ENCODE measurements around the gene PAWR. TPM values are rescaled to one million over a fixed set of nuclear protein-coding genes. Genes with fewer than 3 reads are reported as not detected.
A peak's percentile ranks its signal among the peaks of the same experiment; 100 is the strongest.

Gene PAWR
- total RNA-seq, 1 donor from 2014 or later = 92.0 TPM

DNA sequence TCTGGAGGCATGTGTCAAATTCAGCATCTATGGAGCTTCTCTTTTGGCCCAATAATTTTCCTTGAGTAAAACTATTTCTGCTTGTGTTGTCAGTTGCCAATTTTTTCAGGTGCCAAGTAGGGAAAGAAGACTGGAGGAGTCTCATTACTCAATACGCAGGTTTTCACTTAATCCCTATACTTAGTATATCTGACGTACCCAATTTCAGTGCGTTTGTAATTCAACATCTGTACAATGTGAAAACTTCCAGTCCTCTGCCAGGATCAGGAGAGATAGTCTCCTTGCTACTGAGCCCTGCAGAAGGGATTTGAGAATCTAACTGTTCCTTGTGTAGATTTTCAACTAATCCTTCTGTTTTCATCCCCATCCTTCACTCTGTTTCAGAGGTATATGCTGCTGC, 5.7 kb upstream of the PAWR start:
- Histone ChIP-seq H3K36me3 (ENCODE audit: control insufficient read depth, insufficient read depth, low read length) (no peaks in the 10 kb centered on the region), H3K27me3 (ENCODE audit: control insufficient read depth, insufficient read depth, low read length) (no peaks in the 10 kb centered on the region), H3K4me3 (ENCODE audit: low read depth, low read length) (no peak overlapping the region)
- DNase-seq (ENCODE audit: low read depth) = no peak
- TF ChIP-seq, protein P1, sequence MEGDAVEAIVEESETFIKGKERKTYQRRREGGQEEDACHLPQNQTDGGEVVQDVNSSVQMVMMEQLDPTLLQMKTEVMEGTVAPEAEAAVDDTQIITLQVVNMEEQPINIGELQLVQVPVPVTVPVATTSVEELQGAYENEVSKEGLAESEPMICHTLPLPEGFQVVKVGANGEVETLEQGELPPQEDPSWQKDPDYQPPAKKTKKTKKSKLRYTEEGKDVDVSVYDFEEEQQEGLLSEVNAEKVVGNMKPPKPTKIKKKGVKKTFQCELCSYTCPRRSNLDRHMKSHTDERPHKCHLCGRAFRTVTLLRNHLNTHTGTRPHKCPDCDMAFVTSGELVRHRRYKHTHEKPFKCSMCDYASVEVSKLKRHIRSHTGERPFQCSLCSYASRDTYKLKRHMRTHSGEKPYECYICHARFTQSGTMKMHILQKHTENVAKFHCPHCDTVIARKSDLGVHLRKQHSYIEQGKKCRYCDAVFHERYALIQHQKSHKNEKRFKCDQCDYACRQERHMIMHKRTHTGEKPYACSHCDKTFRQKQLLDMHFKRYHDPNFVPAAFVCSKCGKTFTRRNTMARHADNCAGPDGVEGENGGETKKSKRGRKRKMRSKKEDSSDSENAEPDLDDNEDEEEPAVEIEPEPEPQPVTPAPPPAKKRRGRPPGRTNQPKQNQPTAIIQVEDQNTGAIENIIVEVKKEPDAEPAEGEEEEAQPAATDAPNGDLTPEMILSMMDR (IDR thresholded peaks at IDR 0.05; ENCODE audit: insufficient read depth, low read length, poor library complexity, severe bottlenecking) = no peak

DNA sequence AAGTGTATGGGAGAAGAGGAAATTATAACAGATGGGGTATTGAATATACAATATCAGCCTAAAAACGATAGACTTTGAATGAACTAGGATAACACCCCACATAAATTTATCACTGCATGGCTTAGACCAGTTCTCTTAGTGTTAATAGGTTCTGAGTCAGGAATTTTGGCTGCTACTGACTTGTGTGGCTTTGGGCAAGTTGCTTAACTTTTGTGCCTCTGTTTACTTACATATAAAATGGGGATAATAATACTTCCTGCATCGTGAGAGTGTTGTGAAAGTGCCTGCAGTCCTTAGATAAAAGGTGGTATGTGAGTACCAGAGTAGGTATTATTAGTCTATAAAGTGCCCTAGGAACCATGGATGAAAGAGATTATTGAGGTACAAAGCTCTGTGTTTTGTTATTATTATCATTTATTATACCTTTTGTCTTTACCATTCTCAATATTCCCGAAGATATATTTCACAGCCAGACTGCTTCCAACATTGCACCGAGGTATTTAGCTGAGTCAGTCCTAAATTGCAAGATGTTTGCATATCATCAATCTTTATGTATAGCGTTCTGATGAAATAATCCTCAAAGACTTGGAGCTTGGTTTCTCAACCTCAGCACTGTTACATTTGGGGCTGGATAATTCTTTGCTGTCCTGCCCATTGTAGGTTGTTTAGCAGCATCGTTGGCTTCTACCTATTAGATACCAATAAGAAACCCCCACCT, 2.3 kb upstream of the PAWR start:
- Histone ChIP-seq H3K36me3 (ENCODE audit: control insufficient read depth, insufficient read depth, low read length) (no peaks in the 10 kb centered on the region), H3K27me3 (ENCODE audit: control insufficient read depth, insufficient read depth, low read length) (no peaks in the 10 kb centered on the region), H3K4me3 (ENCODE audit: low read depth, low read length) (no peak overlapping the region)
- TF ChIP-seq, protein P1 (IDR thresholded peaks at IDR 0.05; ENCODE audit: insufficient read depth, low read length, poor library complexity, severe bottlenecking) = no peak
- DNase-seq (ENCODE audit: low read depth) = no peak

DNA sequence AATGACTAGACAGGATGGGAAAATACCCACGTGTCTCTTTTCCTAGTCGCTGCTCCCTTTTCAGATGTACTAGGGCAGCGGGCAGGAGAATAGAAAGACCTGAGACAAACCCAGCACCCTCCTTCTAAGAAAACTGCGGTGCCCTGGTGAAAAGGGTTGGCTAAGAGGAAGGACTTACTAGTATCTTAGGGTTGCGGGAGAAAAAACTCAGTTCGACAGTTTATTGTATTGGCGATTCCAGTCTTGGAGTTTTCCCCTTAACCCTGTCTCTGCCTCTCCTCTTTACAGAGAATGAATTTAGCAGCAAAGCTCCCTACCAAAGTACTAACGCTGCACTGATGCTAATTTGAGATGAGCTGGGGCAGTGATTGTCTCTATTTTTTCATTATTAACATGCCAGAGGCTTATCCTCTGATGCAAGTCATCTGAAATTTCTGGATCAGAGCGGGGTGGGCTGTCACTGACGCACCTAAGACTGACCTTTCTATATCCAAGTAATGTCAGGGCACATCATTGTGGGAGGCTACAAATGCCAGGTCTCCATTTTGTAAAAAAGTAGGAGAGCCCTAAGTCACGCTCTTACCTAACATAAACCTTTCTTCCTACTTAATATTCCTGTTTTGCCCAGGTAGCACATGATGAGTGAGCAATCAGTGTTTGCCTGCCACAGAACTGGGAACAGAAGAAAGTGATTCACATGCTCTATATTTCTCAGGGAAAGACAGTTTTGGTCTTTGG, 916 bp upstream of the PAWR start:
- TF ChIP-seq, protein P1 (IDR thresholded peaks at IDR 0.05; ENCODE audit: insufficient read depth, low read length, poor library complexity, severe bottlenecking) = no peak
- Histone ChIP-seq H3K36me3 (ENCODE audit: control insufficient read depth, insufficient read depth, low read length) (no peaks in the 10 kb centered on the region), H3K27me3 (ENCODE audit: control insufficient read depth, insufficient read depth, low read length) (no peaks in the 10 kb centered on the region), H3K4me3 (ENCODE audit: low read depth, low read length) (peak overlapping the region; percentile 97)
- DNase-seq (ENCODE audit: low read depth) = no peak

DNA sequence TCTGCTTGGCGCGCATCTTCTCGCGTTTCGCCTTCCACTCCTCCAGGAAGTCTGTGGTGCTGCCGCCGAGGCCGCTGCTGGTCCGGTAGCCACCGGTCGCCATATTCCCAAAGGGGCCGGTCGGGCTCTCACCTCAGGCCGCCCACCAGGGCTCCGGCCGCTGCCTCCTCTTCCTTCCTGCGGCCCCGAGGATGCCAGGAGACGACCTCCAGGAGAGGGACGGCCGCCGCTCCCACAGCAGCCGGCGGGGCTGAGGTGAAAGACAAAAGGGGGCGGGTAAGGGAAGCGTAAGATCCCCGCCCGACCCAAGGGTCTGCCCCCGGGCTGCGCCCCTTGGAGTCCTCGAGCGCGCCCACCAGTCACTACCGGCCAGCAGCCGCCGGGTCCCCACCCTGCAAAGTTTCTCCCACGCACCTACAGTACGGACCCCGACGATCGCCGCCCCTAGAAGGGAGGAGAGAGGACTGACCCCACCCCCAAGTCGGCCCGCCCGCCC, 574 bp downstream of the PAWR start:
- no peak for DNase-seq (ENCODE audit: low read depth)
- H3K36me3 ChIP-seq (ENCODE audit: control insufficient read depth, insufficient read depth, low read length) = no peaks in the 10 kb centered on the region
- H3K27me3 ChIP-seq (ENCODE audit: control insufficient read depth, insufficient read depth, low read length) = no peaks in the 10 kb centered on the region
- H3K4me3 ChIP-seq (ENCODE audit: low read depth, low read length) = peak overlapping the region; percentile 97
- TF ChIP-seq, protein P1 (IDR thresholded peaks at IDR 0.05; ENCODE audit: insufficient read depth, low read length, poor library complexity, severe bottlenecking) = no peak

DNA sequence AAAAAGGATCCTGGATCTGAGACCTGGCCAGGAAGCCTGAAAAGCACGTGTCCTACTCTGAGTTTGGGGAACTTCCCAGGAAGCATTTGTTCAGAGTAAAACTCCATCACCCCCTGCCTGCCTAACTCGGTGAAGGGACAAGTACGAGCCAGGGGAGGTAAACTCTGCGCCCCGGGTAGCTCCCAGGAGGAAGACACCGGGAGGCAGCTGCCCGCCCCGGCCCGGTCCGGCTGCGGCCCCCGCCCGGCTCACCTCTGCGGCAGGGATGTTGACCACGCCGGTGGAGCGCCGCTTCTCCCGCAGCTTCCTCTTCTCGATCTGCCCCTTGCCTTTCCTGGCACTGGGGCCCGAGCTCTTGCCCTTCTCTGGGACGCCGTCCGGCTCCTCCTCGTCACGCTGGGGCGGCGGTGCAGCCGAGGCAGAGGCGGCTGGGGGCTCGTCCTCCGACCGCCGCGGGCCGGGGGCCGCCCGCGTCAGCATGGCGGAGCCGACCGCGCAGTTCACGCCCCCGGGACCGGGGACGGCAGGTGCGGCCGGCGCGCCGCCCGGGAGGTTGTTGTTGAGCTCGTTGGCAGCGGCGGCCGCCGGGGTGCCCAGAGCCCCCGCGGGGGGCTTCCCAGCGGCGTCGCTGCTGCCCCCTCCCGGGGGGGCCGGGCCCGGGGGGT, 1.2 kb downstream of the PAWR start:
- Histone ChIP-seq H3K36me3 (ENCODE audit: control insufficient read depth, insufficient read depth, low read length) (no peaks in the 10 kb centered on the region), H3K4me3 (ENCODE audit: low read depth, low read length) (peak overlapping the region; percentile 97), H3K27me3 (ENCODE audit: control insufficient read depth, insufficient read depth, low read length) (no peaks in the 10 kb centered on the region)
- TF ChIP-seq, protein P1 (IDR thresholded peaks at IDR 0.05; ENCODE audit: insufficient read depth, low read length, poor library complexity, severe bottlenecking) = no peak
- DNase-seq (ENCODE audit: low read depth) = no peak

All from kidney epithelial cell (primary cell).